BE2C (cell line): ENCODE results near the gene TMEM51.
"Not testable (repeated sequence)": the region's sequence is repeated elsewhere in the genome, so short reads cannot be mapped to it uniquely, and the experiment has no call there.

Experiments used
- DNase-seq: peaks from one replicate; pipeline ENCODE4 v3.0.0-alpha.2; 2020
- H3K27me3 ChIP-seq: fragments of 250-450 bp; sonication (Bioruptor Pico); 2 replicates; pipeline ENCODE4 v1.5.1; 2020; ENCODE audit warnings: mild to moderate bottlenecking
- H3K36me3 ChIP-seq: fragments of 250-450 bp; sonication (Bioruptor Pico); 2 replicates; pipeline ENCODE4 v1.5.1; 2020; ENCODE audit warnings: mild to moderate bottlenecking
- H3K4me1 ChIP-seq: fragments of 250-450 bp; sonication (Bioruptor Pico); 2 replicates; pipeline ENCODE4 v1.5.1; 2020
- H3K4me3 ChIP-seq: 2 replicates; pipeline ENCODE4 v1.5.1; 2011; ENCODE audit warnings: low read depth, low read length
- H3K9me3 ChIP-seq: fragments of 250-450 bp; sonication (Bioruptor Pico); 2 replicates; pipeline ENCODE4 v1.5.1; 2020
- CTCF ChIP-seq: IDR thresholded peaks from 2 replicates; pipeline ENCODE4 v1.5.1; 2012; ENCODE audit warnings: mild to moderate bottlenecking, low read depth, low read length

TMEM51 gene

GRCh38 chr1:15129944-15130343, 23.6 kb upstream of the TMEM51 start:
- H3K4me3 ChIP-seq, result no peak overlapping the region
- no peak for TF ChIP-seq CTCF
- DNase-seq, result no peak
- H3K27me3 ChIP-seq, result no peaks in the 10 kb centered on the region
- no peaks in the 10 kb centered on the region; the same call in 1 of the 2 replicates for H3K9me3 ChIP-seq
- no peaks in the 10 kb centered on the region for H3K4me1 ChIP-seq
- no peaks in the 10 kb centered on the region for H3K36me3 ChIP-seq

GRCh38 chr1:15130607-15131006, 22.9 kb upstream of the TMEM51 start:
- H3K4me1 ChIP-seq, result no peaks in the 10 kb centered on the region
- no peak for DNase-seq
- no peaks in the 10 kb centered on the region; the same call in 1 of the 2 replicates for H3K9me3 ChIP-seq
- no peak for TF ChIP-seq CTCF
- no peaks in the 10 kb centered on the region for H3K27me3 ChIP-seq
- no peak overlapping the region for H3K4me3 ChIP-seq
- no peaks in the 10 kb centered on the region for H3K36me3 ChIP-seq

- DNase-seq, result no peak
- no peaks in the 10 kb centered on the region; the same call in 1 of the 2 replicates for H3K9me3 ChIP-seq
- no peak for TF ChIP-seq CTCF
- no peak overlapping the region for H3K4me3 ChIP-seq
- H3K4me1 ChIP-seq, result no peaks in the 10 kb centered on the region
- H3K27me3 ChIP-seq, result no peaks in the 10 kb centered on the region
- H3K36me3 ChIP-seq, result no peaks in the 10 kb centered on the region
Measured at GRCh38 chr1:15132965-15133364, 20.6 kb upstream of the TMEM51 start.

- H3K4me3 ChIP-seq, result no peak overlapping the region
- H3K9me3 ChIP-seq, result no peaks in the 10 kb centered on the region; the same call in 1 of the 2 replicates
- no peaks in the 10 kb centered on the region for H3K4me1 ChIP-seq
- no peaks in the 10 kb centered on the region for H3K36me3 ChIP-seq
- no peak for DNase-seq
- TF ChIP-seq CTCF, result no peak
- H3K27me3 ChIP-seq, result no peaks in the 10 kb centered on the region
Measured at GRCh38 chr1:15134285-15134684, 19.3 kb upstream of the TMEM51 start.

- not testable (repeated sequence) for H3K27me3 ChIP-seq, H3K4me1 ChIP-seq, H3K9me3 ChIP-seq, DNase-seq, H3K4me3 ChIP-seq, H3K36me3 ChIP-seq
Measured at GRCh38 chr1:15135604-15136003, 17.9 kb upstream of the TMEM51 start.

- no peaks in the 10 kb centered on the region for H3K36me3 ChIP-seq
- no peak for TF ChIP-seq CTCF
- H3K27me3 ChIP-seq, result no peaks in the 10 kb centered on the region
- no peaks in the 10 kb centered on the region for H3K9me3 ChIP-seq
- no peak overlapping the region for H3K4me3 ChIP-seq
- H3K4me1 ChIP-seq, result peaks cover 8% of the 10 kb centered on the region
- no peak for DNase-seq
Measured at GRCh38 chr1:15137809-15138208, 15.7 kb upstream of the TMEM51 start.
